ENCODE measurements around the gene SORCS2.

DNA sequence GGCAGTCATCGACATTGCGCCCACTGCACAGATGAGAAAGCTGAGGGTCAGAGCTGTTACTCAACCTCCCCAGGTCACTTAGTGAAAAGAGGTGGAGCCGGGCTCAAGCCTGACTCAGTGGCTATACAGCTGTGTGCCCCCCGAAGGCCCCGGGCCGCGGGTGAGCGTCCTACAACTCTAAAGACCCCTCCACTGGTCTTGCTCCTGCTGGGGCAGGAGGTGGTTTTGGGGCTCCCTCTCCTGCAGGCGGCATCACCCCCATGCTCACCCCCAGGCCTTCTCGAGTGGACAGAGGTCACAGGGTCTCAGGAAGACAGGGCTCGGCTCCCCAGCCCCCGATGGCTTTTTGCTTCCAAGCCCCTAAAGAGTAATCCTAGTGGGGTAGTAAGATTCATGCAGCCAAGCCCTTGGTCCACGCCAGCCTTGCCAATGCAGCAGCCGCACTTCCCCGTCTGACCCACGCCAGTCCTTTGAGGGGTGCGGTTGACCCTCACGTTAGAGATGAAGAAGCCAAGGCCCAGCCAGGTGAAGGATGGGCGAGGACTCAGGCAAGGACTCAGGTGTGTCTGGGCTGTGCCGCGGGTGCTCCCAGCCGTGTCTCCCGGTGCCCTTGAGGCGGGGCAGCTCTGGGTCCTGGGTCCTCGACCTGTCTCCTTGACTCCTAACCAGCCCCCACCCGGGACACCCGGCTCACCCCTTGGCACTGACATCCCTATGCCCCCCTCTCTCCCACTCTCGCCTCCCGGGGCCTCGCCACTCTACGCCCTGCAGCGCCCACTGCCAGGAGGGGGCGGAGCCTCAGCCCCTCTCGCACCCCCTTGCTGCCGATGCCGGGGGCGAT, 547.0 kb downstream of the SORCS2 start:
- TF ChIP-seq SP7 (tag by site-specific recombination; IDR thresholded peaks at IDR 0.05) (no peak), ZNF2 (tag by site-specific recombination; IDR thresholded peaks at IDR 0.05) (no peak)
- TF ChIP-seq, protein P1, sequence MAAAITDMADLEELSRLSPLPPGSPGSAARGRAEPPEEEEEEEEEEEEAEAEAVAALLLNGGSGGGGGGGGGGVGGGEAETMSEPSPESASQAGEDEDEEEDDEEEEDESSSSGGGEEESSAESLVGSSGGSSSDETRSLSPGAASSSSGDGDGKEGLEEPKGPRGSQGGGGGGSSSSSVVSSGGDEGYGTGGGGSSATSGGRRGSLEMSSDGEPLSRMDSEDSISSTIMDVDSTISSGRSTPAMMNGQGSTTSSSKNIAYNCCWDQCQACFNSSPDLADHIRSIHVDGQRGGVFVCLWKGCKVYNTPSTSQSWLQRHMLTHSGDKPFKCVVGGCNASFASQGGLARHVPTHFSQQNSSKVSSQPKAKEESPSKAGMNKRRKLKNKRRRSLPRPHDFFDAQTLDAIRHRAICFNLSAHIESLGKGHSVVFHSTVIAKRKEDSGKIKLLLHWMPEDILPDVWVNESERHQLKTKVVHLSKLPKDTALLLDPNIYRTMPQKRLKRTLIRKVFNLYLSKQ (tag by site-specific recombination; IDR thresholded peaks at IDR 0.05; ENCODE audit: borderline replicate concordance) = no peak

All from HEK293 (cell line).